ENCODE measurements around the gene ADCY10. TPM values are rescaled to one million over a fixed set of nuclear protein-coding genes. Genes with fewer than 3 reads are reported as not detected.
"Not testable (repeated sequence)": the region's sequence is repeated elsewhere in the genome, so short reads cannot be mapped to it uniquely, and the experiment has no call there.

The ADCY10 gene
- total and polyA plus RNA-seq, 2 donors (not counting 3 experiments of a cell fraction or from before 2014, with no cell fraction given) = not detected

GRCh38 chr1:167928919-167929318 is 15.0 kb upstream of the ADCY10 start:
- H4K20me1 ChIP-seq (replicated peaks; ENCODE audit: control insufficient read depth, extremely low read depth, insufficient read depth, low read length); FAIRE-seq; H3K4me2 ChIP-seq (ENCODE audit: insufficient read depth, low read length); CTCF ChIA-PET; H3K4me3 ChIP-seq (replicated peaks in 1 of 3; ENCODE audit: insufficient read depth in 1 of 3, low read depth in 1 of 3, low read length in 3 of 3); H3K4me1 ChIP-seq (ENCODE audit: control insufficient read depth, extremely low read depth, insufficient read depth, low read length); dilution Hi-C loops (cut with MboI; ENCODE audit: extremely low pct_ligation_motif_present, low sequenced_read_pairs); H3K9ac ChIP-seq (replicated peaks; ENCODE audit: extremely low read depth, insufficient read depth, low read length); DNase-seq (ENCODE audit: low read depth, low spot score); H3K79me2 ChIP-seq (ENCODE audit: control insufficient read depth, insufficient read depth, low read length); H3K9me3 ChIP-seq (replicated peaks; ENCODE audit: control insufficient read depth, insufficient read depth, low read length); BruUV-seq (replicated peaks); H3K27ac ChIP-seq (ENCODE audit: insufficient read depth, low read depth, low read length); H3K36me3 ChIP-seq (ENCODE audit: control insufficient read depth in 2 of 2, extremely low read depth in 1 of 2, insufficient read depth in 2 of 2, low read length in 2 of 2); H3K27me3 ChIP-seq (ENCODE audit: control insufficient read depth in 2 of 2, insufficient read depth in 2 of 2, low read length in 2 of 2); H3K9me1 ChIP-seq (replicated peaks; ENCODE audit: control insufficient read depth, extremely low read depth, insufficient read depth, low read length); H2AFZ ChIP-seq (ENCODE audit: low read depth, low read length); intact Hi-C loops (cut with micrococcal nuclease): not testable (repeated sequence)
- POLR2A ChIA-PET = interaction anchor here (1.1 kb wide), 1 partner anchor 8 kb away, joined by 7 read pairs; the partner anchor contains the start of genes DCAF6 and MPC2

GRCh38 chr1:167928457-167928852 is 14.5 kb upstream of the ADCY10 start:
- no peaks in the 10 kb centered on the region for H3K9me3 ChIP-seq (replicated peaks; ENCODE audit: control insufficient read depth, insufficient read depth, low read length)
- DNase-seq (ENCODE audit: low read depth, low spot score) = no peak
- no peaks in the 10 kb centered on the region for H3K27me3 ChIP-seq (ENCODE audit: control insufficient read depth in 2 of 2, insufficient read depth in 2 of 2, low read length in 2 of 2)
- ChIA-PET CTCF (interaction anchor here (1.7 kb wide), 1 partner anchor 23 kb away, joined by 3 read pairs; no protein-coding TSS in a partner anchor), POLR2A (interaction anchor here (1.1 kb wide), 1 partner anchor 8 kb away, joined by 7 read pairs; the partner anchor contains the start of genes DCAF6 and MPC2)
- H3K9ac ChIP-seq (replicated peaks; ENCODE audit: extremely low read depth, insufficient read depth, low read length) = no peak overlapping the region
- H3K4me1 ChIP-seq (ENCODE audit: control insufficient read depth, extremely low read depth, insufficient read depth, low read length) = no peaks in the 10 kb centered on the region
- dilution Hi-C loops (cut with MboI; ENCODE audit: extremely low pct_ligation_motif_present, low sequenced_read_pairs) = no loop called here
- H3K4me2 ChIP-seq (ENCODE audit: insufficient read depth, low read length) = no peak overlapping the region
- BruUV-seq (replicated peaks) = no TSS peak
- no peak overlapping the region for H3K4me3 ChIP-seq (replicated peaks in 1 of 3; ENCODE audit: insufficient read depth in 1 of 3, low read depth in 1 of 3, low read length in 3 of 3)
- no peak for TF ChIP-seq POLR2AphosphoS5 (IDR thresholded peaks at IDR 0.05; ENCODE audit: insufficient read depth, low read depth, low read length)
- no peak for TF ChIP-seq JUN (IDR thresholded peaks at IDR 0.05; ENCODE audit: borderline replicate concordance, insufficient read depth, insufficient read length, low read depth)
- TF ChIP-seq MYC (IDR thresholded peaks at IDR 0.05; ENCODE audit: low read depth, low read length) = no peak
- no peak for TF ChIP-seq EZH2 (IDR thresholded peaks at IDR 0.05; ENCODE audit: borderline replicate concordance, low read depth, low read length, severe bottlenecking)
- TF ChIP-seq POLR2A (IDR thresholded peaks at IDR 0.05; ENCODE audit: low read depth, low read length) = no peak
- TF ChIP-seq MAX (IDR thresholded peaks at IDR 0.05; ENCODE audit: insufficient read depth, insufficient read length) = no peak
- no peak for TF ChIP-seq GATA2 (IDR thresholded peaks at IDR 0.05; ENCODE audit: insufficient read depth, insufficient read length, low read depth, low read length)
- no peak for TF ChIP-seq CTCF (IDR thresholded peaks at IDR 0.05; ENCODE audit: extremely low read depth in 1 of 2, insufficient read depth in 1 of 2, low read depth in 1 of 2, low read length in 2 of 2)
- TF ChIP-seq FOS (IDR thresholded peaks at IDR 0.05; ENCODE audit: borderline replicate concordance, insufficient read depth, low read length) = no peak
- no peak overlapping the region for H2AFZ ChIP-seq (ENCODE audit: low read depth, low read length)
- no peaks in the 10 kb centered on the region for H3K36me3 ChIP-seq (ENCODE audit: control insufficient read depth in 2 of 2, extremely low read depth in 1 of 2, insufficient read depth in 2 of 2, low read length in 2 of 2)
- no peaks in the 10 kb centered on the region for H3K79me2 ChIP-seq (ENCODE audit: control insufficient read depth, insufficient read depth, low read length)
- intact Hi-C loops (cut with micrococcal nuclease) = no loop called here
- no peak overlapping the region for H3K27ac ChIP-seq (ENCODE audit: insufficient read depth, low read depth, low read length)
- H4K20me1 ChIP-seq (replicated peaks; ENCODE audit: control insufficient read depth, extremely low read depth, insufficient read depth, low read length) = no peaks in the 10 kb centered on the region
- H3K9me1 ChIP-seq (replicated peaks; ENCODE audit: control insufficient read depth, extremely low read depth, insufficient read depth, low read length) = no peaks in the 10 kb centered on the region
- FAIRE-seq = no peak
